ENCODE measurements around the gene BICRAL.
"Not testable (repeated sequence)": the region's sequence is repeated elsewhere in the genome, so short reads cannot be mapped to it uniquely, and the experiment has no call there.

Gene BICRAL

GRCh38 chr6:42805297-42805861 is 23.5 kb downstream of the BICRAL start:
- Mint-ChIP-seq H3K36me3 (ENCODE audit: low read depth) (peaks cover 7% of the 10 kb centered on the region), H3K9me3 (no peaks in the 10 kb centered on the region), H3K4me1 (ENCODE audit: low read depth) (no peaks in the 10 kb centered on the region), H3K27me3 (ENCODE audit: low read depth) (no peaks in the 10 kb centered on the region), H3K27ac (no peak overlapping the region), H3K4me3 (no peak overlapping the region)

DNA sequence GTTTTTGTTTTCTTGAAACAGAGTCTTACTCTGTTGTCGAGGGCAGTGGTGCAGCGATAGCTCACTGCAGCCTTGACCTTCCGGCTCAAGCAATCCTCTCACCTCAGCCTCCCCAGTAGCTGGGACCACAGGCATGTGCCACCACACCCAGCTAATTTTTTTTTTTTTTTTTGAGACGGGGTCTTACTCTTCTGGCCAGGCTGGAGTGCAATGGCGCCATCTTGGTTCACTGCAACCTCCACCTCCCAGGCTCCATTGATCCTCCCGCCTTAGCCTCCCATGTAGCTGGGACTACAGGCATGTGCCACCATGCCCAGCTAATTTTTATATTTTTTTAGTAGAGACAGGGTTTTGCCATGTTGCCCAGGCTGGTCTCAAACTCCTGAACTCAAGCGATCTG is 24.5 kb downstream of the BICRAL start:
- not testable (repeated sequence) for H3K4me1 Mint-ChIP-seq (ENCODE audit: low read depth); H3K27me3 Mint-ChIP-seq (ENCODE audit: low read depth); H3K4me3 Mint-ChIP-seq; H3K27ac Mint-ChIP-seq; H3K9me3 Mint-ChIP-seq; H3K36me3 Mint-ChIP-seq (ENCODE audit: low read depth)

DNA sequence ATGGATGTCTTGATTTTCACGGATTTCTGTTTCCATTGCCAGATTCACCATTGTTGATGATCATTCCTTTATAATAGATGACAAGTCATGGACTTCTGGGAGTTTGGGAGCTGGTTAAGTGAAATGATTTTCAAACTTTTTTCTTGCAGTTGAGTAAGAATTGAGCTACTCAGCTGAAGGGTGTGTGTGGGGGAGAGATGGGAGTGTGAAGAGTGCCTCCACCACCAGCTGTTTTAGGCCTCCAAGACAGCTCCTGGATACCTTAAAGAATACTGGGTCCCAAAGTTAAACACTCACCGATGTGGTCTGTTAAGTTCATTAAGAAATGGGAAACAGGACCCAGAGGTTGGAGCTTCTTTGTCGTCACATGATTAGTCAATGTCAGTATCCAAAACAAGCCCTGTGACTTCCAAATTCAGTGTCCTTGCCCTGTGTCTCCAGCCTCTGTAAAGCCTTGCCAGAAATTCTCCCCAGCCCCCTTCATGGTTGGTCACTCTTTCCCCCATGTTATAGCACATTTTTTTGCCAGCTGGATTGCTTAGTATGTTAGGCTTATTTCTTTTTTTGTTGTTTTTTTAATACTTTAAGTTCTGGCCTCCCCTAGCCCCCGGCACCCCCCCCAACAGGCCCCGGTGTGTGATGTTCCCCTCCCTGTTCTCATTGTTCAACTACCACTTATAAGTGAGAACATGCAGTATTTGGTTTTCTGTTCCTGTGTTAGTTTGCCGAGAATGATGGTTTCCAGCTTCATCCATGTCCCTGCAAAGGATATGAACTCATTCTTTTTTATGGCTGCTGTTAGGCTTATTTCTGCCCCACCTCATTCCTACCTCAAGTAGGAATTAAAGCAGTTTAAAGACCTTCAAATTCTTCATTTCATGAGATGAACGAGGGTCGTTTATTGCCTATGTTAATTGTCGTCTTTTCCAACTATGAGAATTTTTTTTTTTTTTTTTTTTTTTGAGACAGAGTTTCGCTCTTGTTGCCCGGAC is 26.9 kb downstream of the BICRAL start:
- H3K9me3 Mint-ChIP-seq, result no peaks in the 10 kb centered on the region
- H3K27ac Mint-ChIP-seq, result no peak overlapping the region
- H3K27me3 Mint-ChIP-seq (ENCODE audit: low read depth), result no peaks in the 10 kb centered on the region
- peaks cover 9% of the 10 kb centered on the region for H3K36me3 Mint-ChIP-seq (ENCODE audit: low read depth)
- no peak overlapping the region for H3K4me3 Mint-ChIP-seq
- H3K4me1 Mint-ChIP-seq (ENCODE audit: low read depth), result peaks cover 1% of the 10 kb centered on the region

DNA sequence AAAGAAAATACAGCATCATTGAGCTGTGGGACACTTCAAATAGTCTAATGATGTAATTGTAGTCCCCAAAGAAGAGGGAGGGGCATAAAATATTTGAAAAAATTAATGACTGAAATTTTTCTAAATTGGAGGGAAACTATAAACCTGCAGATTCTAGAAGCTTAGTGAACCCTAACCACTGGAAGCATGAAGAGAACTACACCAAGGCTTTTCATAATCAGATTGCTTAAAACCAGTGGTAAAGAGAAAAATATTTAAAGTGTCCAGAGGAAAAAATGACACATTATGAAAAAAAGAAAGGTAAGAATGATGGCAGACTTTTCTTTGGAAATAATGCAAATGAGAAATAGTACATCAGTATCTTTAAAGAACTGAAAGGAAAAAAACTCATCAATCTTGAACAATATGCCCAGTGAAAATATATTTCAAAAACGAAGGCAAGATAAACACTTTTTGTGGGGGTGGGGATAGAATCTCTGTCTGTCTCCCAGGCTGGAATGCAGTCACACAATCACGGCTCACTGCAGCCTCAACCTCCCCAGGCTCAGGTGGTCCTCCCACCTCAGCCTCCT is 31.3 kb downstream of the BICRAL start:
- Mint-ChIP-seq H3K27me3 (ENCODE audit: low read depth) (no peaks in the 10 kb centered on the region), H3K4me1 (ENCODE audit: low read depth) (peaks cover 1% of the 10 kb centered on the region), H3K36me3 (ENCODE audit: low read depth) (peaks cover 9% of the 10 kb centered on the region), H3K27ac (no peak overlapping the region), H3K9me3 (no peaks in the 10 kb centered on the region), H3K4me3 (no peak overlapping the region)

DNA sequence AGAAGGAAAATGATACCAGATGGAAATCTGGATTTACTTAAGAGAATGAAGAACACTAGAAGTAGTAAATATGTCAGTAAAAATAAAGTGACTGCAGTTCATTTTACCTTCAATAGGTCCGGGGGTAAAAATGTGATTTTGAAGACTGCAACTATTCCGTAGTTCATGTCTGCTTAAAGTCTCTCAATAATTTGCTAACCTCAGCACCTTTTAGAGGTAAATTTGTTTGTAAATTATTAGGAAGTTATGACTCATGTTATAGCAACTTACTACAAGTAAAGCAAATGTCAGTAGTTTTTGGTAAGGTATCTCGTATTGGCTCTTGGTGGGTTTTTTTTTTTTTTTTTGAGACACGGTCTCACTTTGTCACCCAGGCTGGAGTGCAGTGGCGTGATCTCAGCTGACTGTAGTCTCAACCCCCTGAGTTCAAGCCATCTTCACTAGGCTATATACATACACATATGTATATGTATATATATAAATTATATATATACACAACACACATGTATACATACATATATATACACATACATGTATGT is 32.1 kb downstream of the BICRAL start:
- H3K27me3 Mint-ChIP-seq (ENCODE audit: low read depth), result no peaks in the 10 kb centered on the region
- H3K4me1 Mint-ChIP-seq (ENCODE audit: low read depth), result peaks cover 1% of the 10 kb centered on the region
- no peaks in the 10 kb centered on the region for H3K9me3 Mint-ChIP-seq
- peaks cover 7% of the 10 kb centered on the region for H3K36me3 Mint-ChIP-seq (ENCODE audit: low read depth)
- H3K27ac Mint-ChIP-seq, result no peak overlapping the region
- H3K4me3 Mint-ChIP-seq, result no peak overlapping the region

DNA sequence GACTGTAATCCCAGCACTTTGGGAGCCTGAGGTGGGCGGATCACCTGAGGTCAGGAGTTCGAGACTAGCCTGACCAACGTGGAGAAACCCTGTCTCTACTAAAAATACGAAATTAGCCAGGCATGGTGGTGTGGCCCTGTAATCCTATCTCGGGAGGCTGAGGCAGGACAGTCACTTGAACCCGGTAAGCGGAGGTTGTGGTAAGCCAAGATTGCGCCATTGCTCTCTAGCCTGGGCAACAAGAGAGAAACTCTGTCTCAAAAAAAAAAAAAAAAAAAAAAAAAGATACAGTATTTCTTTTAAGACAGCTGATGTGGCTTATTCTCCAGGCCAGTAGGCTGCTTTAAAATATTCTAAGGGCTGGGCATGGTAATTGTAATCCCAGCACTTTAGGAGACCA is 33.9 kb downstream of the BICRAL start:
- H3K27me3 Mint-ChIP-seq (ENCODE audit: low read depth); H3K27ac Mint-ChIP-seq; H3K36me3 Mint-ChIP-seq (ENCODE audit: low read depth); H3K9me3 Mint-ChIP-seq; H3K4me3 Mint-ChIP-seq; H3K4me1 Mint-ChIP-seq (ENCODE audit: low read depth): not testable (repeated sequence)

GRCh38 chr6:42817907-42818306 is 36.1 kb downstream of the BICRAL start:
- H3K27ac Mint-ChIP-seq, result no peak overlapping the region
- no peaks in the 10 kb centered on the region for H3K27me3 Mint-ChIP-seq (ENCODE audit: low read depth)
- peaks cover 8% of the 10 kb centered on the region for H3K4me1 Mint-ChIP-seq (ENCODE audit: low read depth)
- no peaks in the 10 kb centered on the region for H3K9me3 Mint-ChIP-seq
- no peak overlapping the region for H3K4me3 Mint-ChIP-seq
- H3K36me3 Mint-ChIP-seq (ENCODE audit: low read depth), result peaks cover 4% of the 10 kb centered on the region

DNA sequence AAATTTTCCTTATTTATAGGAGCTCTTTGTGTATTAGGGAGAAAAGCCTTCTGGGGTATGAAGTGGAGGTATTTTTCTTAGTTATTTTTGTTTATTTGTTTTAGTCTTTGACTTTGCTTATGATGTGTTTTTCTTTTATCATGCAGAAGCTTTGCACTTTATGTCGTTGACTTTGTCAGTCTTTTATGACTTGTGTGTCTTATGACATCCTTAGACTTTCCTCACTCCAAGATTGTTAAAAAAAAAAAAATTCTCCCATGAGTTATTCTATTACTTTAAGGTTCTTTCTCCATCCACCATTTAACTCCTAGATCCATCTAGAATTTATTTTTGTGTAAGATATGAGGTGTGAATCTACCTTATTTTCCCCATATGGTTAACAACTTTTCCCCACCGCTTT is 36.6 kb downstream of the BICRAL start:
- Mint-ChIP-seq H3K27me3 (ENCODE audit: low read depth) (no peaks in the 10 kb centered on the region), H3K27ac (no peak overlapping the region), H3K9me3 (no peaks in the 10 kb centered on the region), H3K4me1 (ENCODE audit: low read depth) (peaks cover 8% of the 10 kb centered on the region), H3K4me3 (no peak overlapping the region), H3K36me3 (ENCODE audit: low read depth) (peaks cover 4% of the 10 kb centered on the region)

DNA sequence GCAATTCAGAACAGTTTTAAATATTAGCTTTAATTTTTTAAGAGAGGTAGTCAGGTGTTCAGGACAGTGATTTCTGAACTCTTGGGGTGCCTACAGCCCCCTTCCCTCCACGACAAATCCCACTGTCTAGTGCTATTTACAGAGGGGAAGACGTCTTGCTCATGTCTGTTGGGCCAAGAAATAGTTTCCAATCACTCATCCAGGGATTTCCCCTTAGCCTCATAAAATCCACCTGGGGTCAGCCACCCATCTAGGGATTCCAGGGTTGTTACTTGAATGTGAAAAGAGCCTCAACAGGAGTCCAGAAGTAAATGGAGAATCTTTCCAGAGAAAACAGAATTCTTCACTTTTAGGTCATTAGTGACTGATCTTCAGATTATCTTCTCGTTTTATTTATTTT is 37.0 kb downstream of the BICRAL start:
- Mint-ChIP-seq H3K27ac (no peak overlapping the region), H3K4me1 (ENCODE audit: low read depth) (peaks cover 8% of the 10 kb centered on the region), H3K36me3 (ENCODE audit: low read depth) (peaks cover 4% of the 10 kb centered on the region), H3K9me3 (no peaks in the 10 kb centered on the region), H3K4me3 (no peak overlapping the region), H3K27me3 (ENCODE audit: low read depth) (no peaks in the 10 kb centered on the region)

GRCh38 chr6:42819803-42820511 is 38.1 kb downstream of the BICRAL start:
- no peaks in the 10 kb centered on the region for H3K9me3 Mint-ChIP-seq
- peaks cover 8% of the 10 kb centered on the region for H3K4me1 Mint-ChIP-seq (ENCODE audit: low read depth)
- peaks cover 4% of the 10 kb centered on the region for H3K36me3 Mint-ChIP-seq (ENCODE audit: low read depth)
- H3K27me3 Mint-ChIP-seq (ENCODE audit: low read depth), result no peaks in the 10 kb centered on the region
- H3K27ac Mint-ChIP-seq, result peak overlapping the region; percentile 37
- H3K4me3 Mint-ChIP-seq, result no peak overlapping the region

DNA sequence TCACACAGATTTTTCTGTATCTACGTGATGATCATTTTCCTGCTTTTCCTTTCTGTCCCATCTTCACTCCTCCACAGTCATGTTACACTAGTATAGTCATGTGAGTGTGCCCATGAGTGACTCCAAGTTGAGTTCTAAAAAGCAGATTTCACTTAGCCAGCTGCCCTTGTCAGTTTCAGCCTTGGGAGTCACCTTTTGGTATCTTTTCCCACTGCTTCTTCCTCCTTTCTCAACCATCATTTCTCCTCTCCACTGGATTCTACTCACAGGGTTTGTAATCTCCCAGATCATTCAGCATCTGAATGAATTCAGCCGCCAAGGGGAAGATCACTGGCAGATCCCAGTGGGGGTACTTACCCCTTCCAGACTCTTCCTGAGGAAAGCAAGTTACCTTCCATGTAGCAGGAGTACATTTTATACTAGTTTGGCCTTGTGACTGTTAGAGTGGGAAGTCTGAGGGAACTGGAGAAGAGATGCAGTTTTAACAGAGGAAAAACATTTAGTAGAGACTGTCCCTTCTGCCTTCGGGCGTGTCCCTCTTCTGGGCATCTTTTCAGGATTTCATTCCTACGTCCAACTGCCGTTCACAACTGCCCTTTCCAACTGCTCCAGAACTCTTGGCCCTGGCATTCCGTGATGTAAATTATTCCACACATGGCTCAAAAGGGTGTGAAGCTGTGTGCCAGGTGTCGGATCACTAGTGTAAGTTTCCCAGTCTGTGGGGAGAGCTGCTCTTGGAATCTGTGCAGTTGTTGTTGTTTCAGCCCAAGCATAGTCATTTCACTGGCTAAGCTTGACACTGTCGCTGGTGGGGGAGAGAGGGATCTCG is 38.9 kb downstream of the BICRAL start:
- H3K36me3 Mint-ChIP-seq (ENCODE audit: low read depth), result peaks cover 4% of the 10 kb centered on the region
- no peak overlapping the region for H3K27ac Mint-ChIP-seq
- H3K9me3 Mint-ChIP-seq, result no peaks in the 10 kb centered on the region
- peaks cover 8% of the 10 kb centered on the region for H3K4me1 Mint-ChIP-seq (ENCODE audit: low read depth)
- no peaks in the 10 kb centered on the region for H3K27me3 Mint-ChIP-seq (ENCODE audit: low read depth)
- no peak overlapping the region for H3K4me3 Mint-ChIP-seq

- Mint-ChIP-seq H3K27me3 (ENCODE audit: low read depth) (no peaks in the 10 kb centered on the region), H3K4me3 (no peak overlapping the region), H3K27ac (no peak overlapping the region)
Observed at GRCh38 chr6:42821341-42821668, 39.5 kb downstream of the BICRAL start.

DNA sequence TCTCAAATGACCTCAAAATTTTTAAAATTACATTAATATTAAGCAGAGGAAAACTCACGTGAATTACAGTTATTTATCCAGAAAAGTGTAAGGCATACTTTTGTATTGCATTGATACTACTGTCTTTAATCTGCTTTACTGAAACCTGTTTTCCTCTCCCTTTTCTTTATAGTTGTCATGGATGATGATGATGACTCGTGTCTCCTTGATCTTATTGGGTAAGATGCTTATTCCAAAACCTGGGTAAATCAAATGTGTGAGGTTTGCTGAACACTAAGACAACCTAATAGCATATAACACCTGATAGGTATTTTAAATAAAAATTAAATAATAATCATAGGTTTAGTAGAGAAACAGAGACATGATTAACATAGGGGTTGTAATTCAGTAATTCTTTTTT is 40.0 kb downstream of the BICRAL start:
- H3K27ac Mint-ChIP-seq, result no peak overlapping the region
- no peaks in the 10 kb centered on the region for H3K9me3 Mint-ChIP-seq
- peaks cover 4% of the 10 kb centered on the region for H3K36me3 Mint-ChIP-seq (ENCODE audit: low read depth)
- no peak overlapping the region for H3K4me3 Mint-ChIP-seq
- peaks cover 8% of the 10 kb centered on the region for H3K4me1 Mint-ChIP-seq (ENCODE audit: low read depth)
- H3K27me3 Mint-ChIP-seq (ENCODE audit: low read depth), result no peaks in the 10 kb centered on the region

More at GRCh38 chr6:42821341-42821668, 39.5 kb downstream of the BICRAL start:
- Mint-ChIP-seq H3K36me3 (ENCODE audit: low read depth) (peaks cover 4% of the 10 kb centered on the region), H3K4me1 (ENCODE audit: low read depth) (peaks cover 8% of the 10 kb centered on the region), H3K9me3 (no peaks in the 10 kb centered on the region)
